Tibial nerve (tissue), 4 donors: ENCODE measurements around the gene PCBP3.

Experiments used
- EP300 ChIP-seq, 2 donors: sonication (generic); formaldehyde crosslinking; IDR thresholded peaks; one replicate each; pipeline ENCODE4 v1.6.1; 2017; ENCODE audit warnings: antibody characterized with exemption in 2 of 2, mild to moderate bottlenecking in 1 of 2
- POLR2A ChIP-seq, 2 donors: fragments of 450-650 bp; IDR thresholded peaks; one replicate each; pipeline ENCODE4 v1.6.1; 2017; ENCODE audit warnings: antibody characterized with exemption in 2 of 2, mild to moderate bottlenecking in 2 of 2, moderate library complexity in 2 of 2
- TF ChIP-seq, protein P1 (sequence below), 5 experiments: fragments of 200-600 bp in 3 of 5; fragments of 450-650 bp in 2 of 5; sonication (generic) in 3 of 5; IDR thresholded peaks; one replicate each; pipeline ENCODE4 v1.5.1; 2016 to 2019; ENCODE audit warnings: antibody characterized with exemption in 5 of 5, mild to moderate bottlenecking in 3 of 5, moderate library complexity in 2 of 5

DNA sequence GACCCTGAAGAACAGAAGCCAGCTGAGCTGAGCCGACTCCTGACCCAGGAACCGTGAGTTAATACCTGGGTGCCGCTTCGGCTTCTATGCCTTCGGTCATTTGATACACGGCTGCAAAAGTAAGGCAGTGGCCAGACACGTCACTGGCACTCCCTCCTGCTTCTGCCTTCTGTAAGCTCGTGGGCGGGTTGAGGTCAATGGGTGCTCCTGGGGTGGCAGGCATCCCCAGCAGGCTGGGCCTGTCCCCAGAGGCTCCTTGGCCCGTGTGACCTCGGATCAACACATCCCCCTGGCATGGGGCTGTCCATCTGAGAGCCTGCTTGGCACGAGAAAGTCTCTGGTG is 302.3 kb downstream of the PCBP3 start:
- TF ChIP-seq EP300 (IDR thresholded peaks at IDR 0.05) (no peak), POLR2A (IDR thresholded peaks at IDR 0.05) (no peak)
- TF ChIP-seq, protein P1, sequence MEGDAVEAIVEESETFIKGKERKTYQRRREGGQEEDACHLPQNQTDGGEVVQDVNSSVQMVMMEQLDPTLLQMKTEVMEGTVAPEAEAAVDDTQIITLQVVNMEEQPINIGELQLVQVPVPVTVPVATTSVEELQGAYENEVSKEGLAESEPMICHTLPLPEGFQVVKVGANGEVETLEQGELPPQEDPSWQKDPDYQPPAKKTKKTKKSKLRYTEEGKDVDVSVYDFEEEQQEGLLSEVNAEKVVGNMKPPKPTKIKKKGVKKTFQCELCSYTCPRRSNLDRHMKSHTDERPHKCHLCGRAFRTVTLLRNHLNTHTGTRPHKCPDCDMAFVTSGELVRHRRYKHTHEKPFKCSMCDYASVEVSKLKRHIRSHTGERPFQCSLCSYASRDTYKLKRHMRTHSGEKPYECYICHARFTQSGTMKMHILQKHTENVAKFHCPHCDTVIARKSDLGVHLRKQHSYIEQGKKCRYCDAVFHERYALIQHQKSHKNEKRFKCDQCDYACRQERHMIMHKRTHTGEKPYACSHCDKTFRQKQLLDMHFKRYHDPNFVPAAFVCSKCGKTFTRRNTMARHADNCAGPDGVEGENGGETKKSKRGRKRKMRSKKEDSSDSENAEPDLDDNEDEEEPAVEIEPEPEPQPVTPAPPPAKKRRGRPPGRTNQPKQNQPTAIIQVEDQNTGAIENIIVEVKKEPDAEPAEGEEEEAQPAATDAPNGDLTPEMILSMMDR (IDR thresholded peaks at IDR 0.05), result no peak
